Measurements from ENCODE around the gene ZNF492.
"Not testable (repeated sequence)": the region's sequence is repeated elsewhere in the genome, so short reads cannot be mapped to it uniquely, and the experiment has no call there.

The ZNF492 gene

GRCh38 chr19:22633706-22634449 is at the start of gene ZNF492:
TSS of gene ZNF492 (plus strand) at chr19:22634324. CDS start at chr19:22653400, 19,076 bp downstream.
- in situ Hi-C loops (cut with HindIII; ENCODE audit: low sequenced_read_pairs), result not testable (repeated sequence)

- in situ Hi-C loops (cut with HindIII; ENCODE audit: low sequenced_read_pairs), result no loop called here
Observed at GRCh38 chr19:22595422-22595821, 38.7 kb upstream of the ZNF492 start.

GRCh38 chr19:22595918-22596341 is 38.2 kb upstream of the ZNF492 start:
- in situ Hi-C loops (cut with HindIII; ENCODE audit: low sequenced_read_pairs), result no loop called here

GRCh38 chr19:22600690-22601648 is 33.2 kb upstream of the ZNF492 start:
- in situ Hi-C loops (cut with HindIII; ENCODE audit: low sequenced_read_pairs), result no loop called here

GRCh38 chr19:22601906-22602630 is 32.1 kb upstream of the ZNF492 start:
- in situ Hi-C loops (cut with HindIII; ENCODE audit: low sequenced_read_pairs), result no loop called here

- in situ Hi-C loops (cut with HindIII; ENCODE audit: low sequenced_read_pairs), result no loop called here
Observed at GRCh38 chr19:22602631-22603272, 31.4 kb upstream of the ZNF492 start.

GRCh38 chr19:22603518-22604440 is 30.3 kb upstream of the ZNF492 start:
- in situ Hi-C loops (cut with HindIII; ENCODE audit: low sequenced_read_pairs), result no loop called here

GRCh38 chr19:22604571-22605274 is 29.4 kb upstream of the ZNF492 start:
- in situ Hi-C loops (cut with HindIII; ENCODE audit: low sequenced_read_pairs), result no loop called here

- in situ Hi-C loops (cut with HindIII; ENCODE audit: low sequenced_read_pairs), result no loop called here
Observed at GRCh38 chr19:22605275-22606211, 28.6 kb upstream of the ZNF492 start.

GRCh38 chr19:22606212-22606553 is 27.9 kb upstream of the ZNF492 start:
- in situ Hi-C loops (cut with HindIII; ENCODE audit: low sequenced_read_pairs), result no loop called here

- in situ Hi-C loops (cut with HindIII; ENCODE audit: low sequenced_read_pairs), result no loop called here
Observed at GRCh38 chr19:22606954-22607652, 27.0 kb upstream of the ZNF492 start.

- in situ Hi-C loops (cut with HindIII; ENCODE audit: low sequenced_read_pairs), result no loop called here
Observed at GRCh38 chr19:22607653-22608430, 26.3 kb upstream of the ZNF492 start.

GRCh38 chr19:22608441-22608840 is 25.7 kb upstream of the ZNF492 start:
- in situ Hi-C loops (cut with HindIII; ENCODE audit: low sequenced_read_pairs), result no loop called here

GRCh38 chr19:22609630-22610029 is 24.5 kb upstream of the ZNF492 start:
- in situ Hi-C loops (cut with HindIII; ENCODE audit: low sequenced_read_pairs), result no loop called here

- in situ Hi-C loops (cut with HindIII; ENCODE audit: low sequenced_read_pairs), result no loop called here
Observed at GRCh38 chr19:22610121-22610520, 24.0 kb upstream of the ZNF492 start.

- in situ Hi-C loops (cut with HindIII; ENCODE audit: low sequenced_read_pairs), result no loop called here
Observed at GRCh38 chr19:22612316-22612715, 21.8 kb upstream of the ZNF492 start.

GRCh38 chr19:22616659-22617058 is 17.5 kb upstream of the ZNF492 start:
- in situ Hi-C loops (cut with HindIII; ENCODE audit: low sequenced_read_pairs), result no loop called here
